ENCODE data around the gene AFAP1L1. TPM values are rescaled to one million over a fixed set of nuclear protein-coding genes. Genes with fewer than 3 reads are reported as not detected.

The AFAP1L1 gene
- total and polyA plus RNA-seq, 2 of the 13 experiments (the other 11 are each of a cell fraction or from before 2014, with no cell fraction given) = 0.38 to 1.0 TPM

DNA sequence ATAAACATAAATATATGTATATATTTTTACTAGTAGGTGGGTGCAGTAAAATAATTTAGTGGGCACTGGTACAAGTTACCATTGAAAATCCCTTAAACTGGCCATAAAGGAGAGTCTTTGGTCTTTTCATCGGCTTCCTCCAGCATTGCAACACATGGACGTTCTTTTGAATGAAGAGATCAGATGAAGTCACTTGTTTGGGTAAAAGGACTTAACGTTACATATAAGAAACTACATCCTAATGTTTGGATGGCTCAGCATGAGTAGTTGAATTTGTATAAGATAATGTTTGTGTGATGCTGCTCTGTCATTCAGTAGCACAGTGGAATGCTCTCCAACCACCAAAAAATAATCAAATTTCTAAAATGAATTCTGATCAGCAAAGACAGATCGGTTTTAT lies 31.6 kb downstream of the AFAP1L1 start:
- no peak overlapping the region for H3K4me2 ChIP-seq (ENCODE audit: low read depth, low read length)
- no peak overlapping the region for H3K9ac ChIP-seq (ENCODE audit: insufficient read depth, low read depth, low read length)
- no peak overlapping the region for H2AFZ ChIP-seq (ENCODE audit: low read length)
- H3K36me3 ChIP-seq (replicated peaks in 1 of 2; ENCODE audit: control insufficient read depth in 1 of 2, insufficient read depth in 2 of 2, low read length in 2 of 2) = no peaks in the 10 kb centered on the region
- ChIA-PET POLR2A (no interaction called here), CTCF (ENCODE audit: low intra/inter-chr PET ratio, low total read pairs) (no interaction called here)
- no peaks in the 10 kb centered on the region for H4K20me1 ChIP-seq (ENCODE audit: insufficient read depth, low read length)
- no peak overlapping the region for H3K27ac ChIP-seq (ENCODE audit: extremely low read length, insufficient read depth, low read length)
- FAIRE-seq (no peak), ATAC-seq (no peak), DNase-seq (ENCODE audit: low spot score) (no peak)
- 56% methylated on average over 4 of the region's 4 CpGs for WGBS (ENCODE audit: low lambda C conversion rate)
- no peak for TF ChIP-seq ZNF331 (CRISPR knock-in tag; IDR thresholded peaks at IDR 0.05)
- TF ChIP-seq, protein P1, sequence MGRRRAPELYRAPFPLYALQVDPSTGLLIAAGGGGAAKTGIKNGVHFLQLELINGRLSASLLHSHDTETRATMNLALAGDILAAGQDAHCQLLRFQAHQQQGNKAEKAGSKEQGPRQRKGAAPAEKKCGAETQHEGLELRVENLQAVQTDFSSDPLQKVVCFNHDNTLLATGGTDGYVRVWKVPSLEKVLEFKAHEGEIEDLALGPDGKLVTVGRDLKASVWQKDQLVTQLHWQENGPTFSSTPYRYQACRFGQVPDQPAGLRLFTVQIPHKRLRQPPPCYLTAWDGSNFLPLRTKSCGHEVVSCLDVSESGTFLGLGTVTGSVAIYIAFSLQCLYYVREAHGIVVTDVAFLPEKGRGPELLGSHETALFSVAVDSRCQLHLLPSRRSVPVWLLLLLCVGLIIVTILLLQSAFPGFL (CRISPR knock-in tag; IDR thresholded peaks at IDR 0.05) = no peak
- TF ChIP-seq ZNF460 (CRISPR knock-in tag; IDR thresholded peaks at IDR 0.05; ENCODE audit: borderline replicate concordance) = no peak
- TF ChIP-seq MEIS2 (CRISPR knock-in tag; IDR thresholded peaks at IDR 0.05) = no peak
- no peak for TF ChIP-seq HDAC6 (IDR thresholded peaks at IDR 0.05; ENCODE audit: low read depth, low read length)
- no peak for TF ChIP-seq PHF21A (CRISPR knock-in tag; IDR thresholded peaks at IDR 0.05)
- TF ChIP-seq, protein P2, sequence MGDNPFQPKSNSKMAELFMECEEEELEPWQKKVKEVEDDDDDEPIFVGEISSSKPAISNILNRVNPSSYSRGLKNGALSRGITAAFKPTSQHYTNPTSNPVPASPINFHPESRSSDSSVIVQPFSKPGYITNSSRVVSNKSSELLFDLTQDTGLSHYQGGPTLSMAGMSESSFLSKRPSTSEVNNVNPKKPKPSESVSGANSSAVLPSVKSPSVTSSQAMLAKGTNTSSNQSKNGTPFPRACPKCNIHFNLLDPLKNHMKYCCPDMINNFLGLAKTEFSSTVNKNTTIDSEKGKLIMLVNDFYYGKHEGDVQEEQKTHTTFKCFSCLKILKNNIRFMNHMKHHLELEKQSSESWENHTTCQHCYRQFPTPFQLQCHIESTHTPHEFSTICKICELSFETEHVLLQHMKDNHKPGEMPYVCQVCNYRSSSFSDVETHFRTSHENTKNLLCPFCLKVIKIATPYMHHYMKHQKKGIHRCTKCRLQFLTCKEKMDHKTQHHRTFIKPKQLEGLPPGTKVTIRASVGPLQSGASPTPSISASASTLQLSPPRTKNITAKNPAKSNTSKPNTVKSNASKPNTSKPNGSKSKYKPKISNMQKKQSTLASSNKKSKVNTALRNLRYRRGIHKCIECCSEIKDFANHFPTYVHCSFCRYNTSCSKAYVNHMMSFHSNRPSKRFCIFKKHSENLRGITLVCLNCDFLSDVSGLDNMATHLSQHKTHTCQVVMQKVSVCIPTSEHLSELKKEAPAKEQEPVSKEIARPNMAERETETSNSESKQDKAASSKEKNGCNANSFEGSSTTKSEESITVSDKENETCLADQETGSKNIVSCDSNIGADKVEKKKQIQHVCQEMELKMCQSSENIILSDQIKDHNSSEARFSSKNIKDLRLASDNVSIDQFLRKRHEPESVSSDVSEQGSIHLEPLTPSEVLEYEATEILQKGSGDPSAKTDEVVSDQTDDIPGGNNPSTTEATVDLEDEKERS (CRISPR knock-in tag; IDR thresholded peaks at IDR 0.05) = no peak
- TF ChIP-seq, protein P3, sequence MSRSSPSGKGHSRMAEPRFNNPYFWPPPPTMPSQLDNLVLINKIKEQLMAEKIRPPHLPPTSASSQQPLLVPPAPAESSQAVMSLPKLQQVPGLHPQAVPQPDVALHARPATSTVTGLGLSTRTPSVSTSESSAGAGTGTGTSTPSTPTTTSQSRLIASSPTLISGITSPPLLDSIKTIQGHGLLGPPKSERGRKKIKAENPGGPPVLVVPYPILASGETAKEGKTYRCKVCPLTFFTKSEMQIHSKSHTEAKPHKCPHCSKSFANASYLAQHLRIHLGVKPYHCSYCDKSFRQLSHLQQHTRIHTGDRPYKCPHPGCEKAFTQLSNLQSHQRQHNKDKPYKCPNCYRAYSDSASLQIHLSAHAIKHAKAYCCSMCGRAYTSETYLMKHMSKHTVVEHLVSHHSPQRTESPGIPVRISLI (CRISPR knock-in tag; IDR thresholded peaks at IDR 0.05; ENCODE audit: borderline replicate concordance) = no peak
- no peak for TF ChIP-seq FOXK1 (CRISPR knock-in tag; IDR thresholded peaks at IDR 0.05; ENCODE audit: borderline replicate concordance, low read depth)
- no peak for TF ChIP-seq NFATC3 (CRISPR knock-in tag; IDR thresholded peaks at IDR 0.05)
- TF ChIP-seq NFKBIZ (CRISPR knock-in tag; IDR thresholded peaks at IDR 0.05) = no peak
- no peak for TF ChIP-seq ZNF335 (CRISPR knock-in tag; IDR thresholded peaks at IDR 0.05)
- TF ChIP-seq FOXM1 (CRISPR knock-in tag; IDR thresholded peaks at IDR 0.05) = no peak
- H3K79me2 ChIP-seq (ENCODE audit: insufficient read depth, low read length) = no peaks in the 10 kb centered on the region
- no peaks in the 10 kb centered on the region for H3K27me3 ChIP-seq (ENCODE audit: control insufficient read depth in 1 of 2, insufficient read depth in 2 of 2, low read length in 2 of 2)
- H3K4me3 ChIP-seq (replicated peaks in 1 of 3; ENCODE audit: insufficient read depth in 1 of 3, low read depth in 2 of 3, low read length in 3 of 3) = no peak overlapping the region
- BruUV-seq (replicated peaks) = no TSS peak
- H3K4me1 ChIP-seq (ENCODE audit: insufficient read depth, low read length) = peaks cover 27% of the 10 kb centered on the region
- in situ Hi-C loops (cut with HindIII; ENCODE audit: extremely low pct_ligation_motif_present, low pct_unique_long_range_greater_than_20kb) (no loop called here), intact Hi-C loops (cut with micrococcal nuclease; ENCODE audit: unreplicated experiment) (no loop called here)
- no peaks in the 10 kb centered on the region for H3K9me3 ChIP-seq (ENCODE audit: low read length)

All from HepG2 (cell line).